Stimulated activated CD4-positive, alpha-beta T cell treated with anti-CD3 and anti-CD28 coated beads, Interleukin-1b, Interleukin-23, amount 100 ng/mL, for 1 hour (primary cell): ENCODE results near the gene CYP1A2.
"Not testable (repeated sequence)": the region's sequence is repeated elsewhere in the genome, so short reads cannot be mapped to it uniquely, and the experiment has no call there.

Experiments
- DNase-seq, 2 donors: peaks; one replicate each; pipeline ENCODE4 v3.0.0-alpha.2; 2020; ENCODE audit warnings: low read depth in 2 of 2

CYP1A2 gene

DNA sequence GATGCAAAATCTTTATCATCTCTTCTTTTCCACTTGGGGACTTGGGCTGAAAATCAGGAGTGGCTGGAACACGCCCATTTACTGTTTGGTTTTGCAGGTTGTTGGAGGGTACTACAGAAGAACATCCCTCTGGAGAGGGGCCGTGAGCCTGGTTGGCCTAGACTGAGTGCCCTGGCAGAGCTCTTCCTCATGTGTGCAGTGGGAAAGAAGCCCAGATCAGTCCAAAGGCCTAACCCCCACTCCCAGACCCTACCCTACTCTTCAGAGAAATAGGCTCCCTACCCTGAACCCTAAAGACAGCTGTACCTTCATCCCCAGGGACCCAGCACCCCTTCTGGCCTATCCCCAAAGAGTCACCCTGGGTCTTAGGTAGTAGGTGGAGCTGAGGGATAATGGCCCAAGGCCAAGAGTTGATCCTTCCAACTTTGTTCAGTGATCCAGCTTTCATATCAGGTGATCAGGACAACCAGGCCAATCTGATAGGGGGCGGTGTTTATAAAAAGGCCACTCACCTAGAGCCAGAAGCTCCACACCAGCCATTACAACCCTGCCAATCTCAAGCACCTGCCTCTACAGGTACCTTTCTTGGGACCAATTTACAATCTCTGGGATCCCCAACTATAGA is at the start of gene CYP1A2:
Gene CYP1A2, plus strand, starts transcription at position 524 of the 625 bp plus-strand sequence. CDS start 894 bp downstream, outside the sequence.
- no peak for DNase-seq

GRCh38 chr15:74709011-74709410 is 39.6 kb upstream of the CYP1A2 start:
- no peak for DNase-seq

DNA sequence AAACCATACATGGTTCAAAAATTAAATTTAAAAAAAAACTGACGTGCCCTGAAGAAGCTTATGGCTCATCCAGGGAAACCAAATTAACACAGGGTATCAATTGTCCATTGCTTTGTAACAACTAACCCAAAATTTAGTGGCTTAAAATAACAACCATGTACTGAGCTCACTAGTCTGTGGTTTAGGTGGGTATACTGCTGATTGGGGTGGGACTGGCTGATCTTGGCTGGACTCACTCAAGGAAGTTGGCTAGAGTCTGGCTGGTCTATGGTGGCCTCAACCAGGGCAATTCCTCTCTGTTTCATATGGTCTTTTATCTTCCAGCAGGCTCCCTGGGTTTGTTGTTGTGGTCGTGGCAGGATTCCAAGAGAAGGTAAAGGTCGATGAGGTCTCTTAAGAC is 38.8 kb upstream of the CYP1A2 start:
- no peak for DNase-seq

- DNase-seq, result no peak
Measured at GRCh38 chr15:74710319-74711094, 38.1 kb upstream of the CYP1A2 start.

DNA sequence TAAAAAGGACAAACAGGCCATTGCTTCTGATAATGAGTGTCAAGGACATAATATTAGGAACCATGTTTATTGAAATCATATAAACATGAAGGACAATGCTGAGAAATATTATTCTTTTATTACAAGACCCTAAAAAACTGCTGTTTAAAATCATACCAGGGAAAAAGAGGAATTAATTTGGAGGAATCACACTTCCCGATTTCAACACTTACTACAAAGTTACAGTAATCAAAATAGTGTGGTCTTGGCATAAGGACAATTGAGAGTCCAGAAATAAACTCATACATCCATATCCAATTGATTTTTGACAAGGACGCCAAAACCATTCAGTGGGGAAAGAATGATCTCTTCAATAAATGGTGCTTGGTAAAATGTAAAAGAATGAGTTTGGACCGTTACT is 36.3 kb upstream of the CYP1A2 start:
- DNase-seq, result no peak

DNA sequence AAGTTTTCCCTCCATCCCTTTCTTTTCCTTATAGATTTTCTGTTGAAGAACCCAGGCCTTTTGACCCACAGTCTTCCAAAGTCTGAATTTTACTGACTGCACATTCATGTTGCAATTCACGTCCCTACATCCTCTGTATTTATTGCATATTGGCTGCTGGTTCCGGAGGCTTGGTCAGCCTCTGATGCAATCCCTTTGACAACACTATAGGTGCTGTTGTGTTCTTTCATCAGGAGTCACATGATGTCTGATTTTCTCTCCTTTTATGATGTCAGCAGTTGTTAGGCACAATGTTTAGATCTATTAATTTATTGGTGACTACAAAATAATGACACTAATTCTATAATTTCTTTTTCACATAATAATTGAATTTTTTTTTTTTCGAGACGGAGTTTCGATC is 32.0 kb upstream of the CYP1A2 start:
- DNase-seq, result no peak

DNA sequence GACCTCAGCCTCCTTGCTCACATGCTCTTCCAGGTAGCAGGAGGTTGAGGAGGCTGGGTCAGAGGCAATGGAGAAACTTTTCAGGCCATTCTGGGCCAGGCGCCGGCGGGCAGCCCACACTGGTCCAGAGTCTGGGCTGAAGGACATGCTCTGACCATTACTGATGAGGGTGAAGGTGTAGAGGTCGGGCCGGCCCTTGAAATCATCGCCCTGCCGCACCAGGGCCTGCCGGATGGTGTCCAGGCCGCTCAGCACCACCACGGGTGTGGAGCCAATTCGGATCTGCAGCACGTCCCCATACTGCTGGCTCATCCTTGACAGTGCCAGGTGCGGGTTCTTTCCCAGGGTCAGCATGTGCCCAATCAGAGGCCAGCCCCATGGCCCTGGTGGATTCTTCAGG is 26.1 kb upstream of the CYP1A2 start:
- DNase-seq, result no peak

GRCh38 chr15:74723187-74723586 is 25.5 kb upstream of the CYP1A2 start:
- DNase-seq, result no peak

DNA sequence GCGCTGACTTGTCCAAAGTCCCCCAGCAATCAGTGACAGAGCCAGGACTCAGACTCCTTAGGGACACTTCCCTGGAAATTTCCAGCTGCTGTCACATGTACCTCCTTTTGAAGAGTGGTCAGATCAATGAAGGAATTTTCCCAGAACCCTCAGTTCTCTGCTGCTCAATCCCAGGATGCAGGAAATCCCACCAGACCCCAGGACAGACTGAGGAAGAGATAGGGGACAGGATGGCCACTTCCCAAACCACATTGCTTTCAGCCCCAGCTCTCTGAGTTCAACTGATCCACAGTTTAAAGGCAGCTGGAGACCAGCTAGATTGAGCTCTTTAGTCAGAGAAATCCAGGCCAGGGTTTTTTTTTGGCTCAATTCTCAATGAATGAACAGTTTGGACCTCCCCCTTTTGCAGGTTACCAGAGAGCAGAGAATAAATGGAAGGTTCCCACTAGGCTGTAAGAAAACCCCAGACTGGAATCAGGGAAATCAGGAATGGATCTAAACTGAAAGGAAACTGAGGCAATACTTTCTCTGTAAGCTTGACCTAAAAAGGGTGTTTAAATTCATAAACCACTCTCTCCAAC is 24.8 kb upstream of the CYP1A2 start:
- no peak for DNase-seq

GRCh38 chr15:74724570-74725224 is 23.9 kb upstream of the CYP1A2 start:
- no peak for DNase-seq

- DNase-seq, result peak in 1 of 2 donors; percentile 18
Measured at GRCh38 chr15:74725225-74725774, 23.3 kb upstream of the CYP1A2 start, which contains the start of gene CYP1A1. Gene CYP1A1, minus strand, starts transcription at chr15:74725528. Its CDS starts 2,431 bp downstream, at chr15:74723097.

DNA sequence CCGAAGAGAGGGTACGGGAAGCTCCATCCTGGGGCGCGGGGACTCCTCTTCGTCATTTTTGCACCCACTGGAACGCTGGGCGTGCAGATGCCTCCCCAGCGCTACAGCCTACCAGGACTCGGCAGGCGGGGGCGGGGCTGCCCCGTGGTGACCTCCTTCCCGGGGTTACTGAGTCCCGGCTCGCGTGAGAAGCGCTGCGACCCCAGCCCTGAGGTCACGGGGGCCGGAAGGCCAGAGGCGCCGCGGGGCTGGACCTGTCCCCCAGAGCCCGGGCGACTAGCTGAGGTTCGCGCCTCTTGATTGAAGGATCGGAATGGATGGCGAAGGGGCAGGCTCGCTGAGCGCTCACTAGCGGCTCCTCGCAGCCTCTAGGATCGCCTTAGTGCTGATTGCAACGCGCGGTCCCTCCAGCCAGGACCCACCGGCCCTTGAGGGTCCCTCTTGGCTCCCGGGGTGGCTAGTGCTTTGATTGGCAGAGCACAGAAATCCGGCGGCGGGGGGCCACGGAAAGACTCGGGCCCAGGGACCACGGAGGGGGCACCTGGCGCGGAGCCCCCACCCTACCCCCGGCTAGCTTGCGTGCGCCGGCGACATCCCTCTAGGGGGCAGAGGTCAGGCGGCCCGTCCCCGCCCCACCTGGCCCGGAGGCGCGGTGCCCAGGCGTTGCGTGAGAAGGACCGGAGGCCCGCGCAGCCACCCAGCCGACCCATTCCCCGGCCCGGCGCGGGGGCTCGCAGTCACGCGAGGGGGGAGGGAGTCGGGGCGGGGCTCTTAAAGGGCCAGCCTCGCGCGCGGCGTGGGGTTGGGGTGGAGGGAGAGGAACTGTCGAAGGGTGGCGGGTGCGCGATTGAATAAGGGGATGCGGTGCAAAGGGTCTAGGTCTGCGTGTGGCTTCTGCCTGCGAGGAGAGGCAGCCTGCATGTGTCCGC is 22.5 kb upstream of the CYP1A2 start:
- DNase-seq, result peak in 1 of 2 donors; percentile 30

DNA sequence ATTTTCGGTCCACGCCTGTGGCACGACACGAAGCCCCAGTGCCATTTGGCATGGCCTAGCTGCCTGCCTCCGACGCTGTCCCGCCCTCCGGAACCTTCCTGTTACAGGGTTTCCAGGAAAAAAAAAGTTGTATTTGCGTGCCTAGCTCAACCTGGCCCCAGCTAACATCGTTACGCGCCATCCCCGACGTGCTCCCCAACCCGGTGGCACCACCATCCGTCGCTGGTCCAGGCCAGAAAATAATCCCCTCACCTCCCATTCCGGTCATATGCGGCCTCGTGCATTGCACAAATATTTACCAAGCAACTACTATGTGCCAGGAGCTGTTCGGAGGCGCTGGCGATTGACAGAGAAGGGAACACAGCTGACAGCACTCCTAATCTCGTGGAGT is 21.9 kb upstream of the CYP1A2 start:
- DNase-seq, result no peak

- DNase-seq, result no peak
Measured at GRCh38 chr15:74727727-74728126, 20.9 kb upstream of the CYP1A2 start.

DNA sequence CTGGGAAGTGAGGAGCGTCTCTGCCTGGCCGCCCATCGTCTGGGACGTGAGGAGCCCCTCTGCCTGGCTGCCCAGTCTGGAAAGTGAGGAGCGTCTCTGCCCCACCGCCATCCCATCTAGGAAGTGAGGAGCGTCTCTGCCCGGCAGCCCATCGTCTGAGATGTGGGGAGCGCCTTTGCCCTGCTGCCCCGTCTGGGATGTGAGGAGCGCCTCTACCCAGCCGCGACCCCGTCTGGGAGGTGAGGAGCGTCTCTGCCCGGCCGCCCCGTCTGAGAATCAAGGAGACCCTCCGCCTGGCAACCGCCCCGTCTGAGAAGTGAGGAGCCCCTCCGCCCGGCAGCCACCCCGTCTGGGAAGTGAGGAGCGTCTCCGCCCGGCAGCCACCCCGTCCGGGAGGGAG is 19.9 kb upstream of the CYP1A2 start:
- not testable (repeated sequence) for DNase-seq

GRCh38 chr15:74729372-74729771 is 19.3 kb upstream of the CYP1A2 start:
- DNase-seq, result not testable (repeated sequence)

GRCh38 chr15:74730619-74731316 is 17.9 kb upstream of the CYP1A2 start:
- no peak for DNase-seq

GRCh38 chr15:74732846-74733245 is 15.8 kb upstream of the CYP1A2 start:
- no peak for DNase-seq

DNA sequence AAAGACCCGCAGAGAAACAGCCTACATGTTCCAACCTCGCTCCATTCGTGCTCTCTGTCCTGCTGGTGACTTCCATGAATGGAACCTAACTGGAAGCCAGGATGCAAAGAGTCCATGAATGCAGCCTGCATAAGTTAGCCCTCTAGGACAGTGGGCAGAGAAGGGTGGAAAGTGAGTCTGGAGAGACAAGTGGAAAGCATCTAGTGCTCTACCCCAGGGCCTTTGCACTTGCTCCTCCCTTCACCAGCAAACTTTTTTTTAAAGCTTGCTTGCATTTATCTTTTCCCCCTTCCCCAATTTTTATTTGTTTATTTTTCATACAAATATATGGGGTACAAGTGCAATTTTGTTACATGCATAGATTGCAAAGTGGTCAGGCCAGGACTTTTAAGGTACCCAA is 15.4 kb upstream of the CYP1A2 start:
- no peak for DNase-seq

GRCh38 chr15:74735305-74735704 is 13.3 kb upstream of the CYP1A2 start:
- DNase-seq, result no peak
